Endothelial cell of umbilical vein (primary cell): ENCODE data around the gene EVI2B. TPM values are rescaled to one million over a fixed set of nuclear protein-coding genes. Genes with fewer than 3 reads are reported as not detected.

Experiments used
- BruUV-seq: library from RNA; stranded (reverse); fragments of 400-500 nt; replicated peaks from 2 replicates; lab custom pipeline; 2021; lab: Mats Ljungman, UMichigan
- CTCF ChIA-PET: fragments of 300-600, 350-600 bp; sonication (Branson Sonifier 250); formaldehyde crosslinking; loops from one replicate; lab custom pipeline; 2021; ENCODE audit warnings: antibody characterized with exemption, inconsistent platforms; lab: Charles Lee
- POLR2A ChIA-PET: fragments of 300-600, 350-600 bp; sonication (Branson Sonifier 250); formaldehyde crosslinking; loops from one replicate; lab custom pipeline; 2021; ENCODE audit warnings: antibody characterized with exemption, inconsistent platforms; lab: Charles Lee
- DNase-seq: peaks from one replicate; pipeline ENCODE4 v3.0.0-alpha.2; 2011; ENCODE audit warnings: low read depth, low spot score
- FAIRE-seq: peaks from 2 replicates; lab custom pipeline; 2011; peaks lifted over from hg19 to GRCh38; lab: Jason Lieb, UNC
- H2AFZ ChIP-seq: 2 replicates; pipeline ENCODE4 v1.6.0; 2012; ENCODE audit warnings: low read depth, low read length, control low read depth, inconsistent platforms
- H3K27ac ChIP-seq: 2 replicates; pipeline ENCODE4 v1.5.1; 2011; ENCODE audit warnings: low read depth, mild to moderate bottlenecking, control low read depth, low read length, moderate library complexity; ENCODE audit not compliant: insufficient read depth
- H3K27me3 ChIP-seq, 2 experiments: 2 replicates each; pipeline versions ENCODE4 v1.6.0 to v1.6.1; 2011; ENCODE audit warnings: low read length in 2 of 2, mixed read lengths in 1 of 2; ENCODE audit not compliant: control insufficient read depth in 2 of 2, insufficient read depth in 2 of 2
- H3K36me3 ChIP-seq, 2 experiments: 2 replicates in 1 of 2; 3 replicates in 1 of 2; pipeline ENCODE4 v1.5.1; 2011; ENCODE audit warnings: low read length in 2 of 2, mild to moderate bottlenecking in 1 of 2, moderate library complexity in 1 of 2; ENCODE audit not compliant: control insufficient read depth in 2 of 2, insufficient read depth in 2 of 2; ENCODE audit errors: extremely low read depth in 1 of 2
- H3K4me1 ChIP-seq: 3 replicates; pipeline ENCODE4 v1.5.1; 2011; ENCODE audit warnings: mild to moderate bottlenecking, low read length; ENCODE audit not compliant: control insufficient read depth, insufficient read depth; ENCODE audit errors: extremely low read depth
- H3K4me2 ChIP-seq: 2 replicates; pipeline ENCODE4 v1.6.1; 2011; ENCODE audit warnings: low read length, control low read depth, mixed read lengths; ENCODE audit not compliant: insufficient read depth
- H3K4me3 ChIP-seq, 3 experiments: fragments of 200-600 bp in 1 of 3; sonication (generic), shearing (Covaris generic) in 1 of 3; replicated peaks in 1 of 3; 2 replicates each; pipeline ENCODE4 v1.5.1; 2011 to 2016; ENCODE audit warnings: control low read depth in 3 of 3, low read length in 3 of 3, mild to moderate bottlenecking in 2 of 3, inconsistent platforms in 1 of 3, low read depth in 1 of 3, moderate library complexity in 1 of 3; ENCODE audit not compliant: insufficient read depth in 1 of 3
- H3K79me2 ChIP-seq: 2 replicates; pipeline ENCODE4 v1.6.0; 2012; ENCODE audit warnings: low read length, inconsistent platforms; ENCODE audit not compliant: control insufficient read depth, insufficient read depth
- H3K9ac ChIP-seq: replicated peaks from 2 replicates; pipeline ENCODE3; 2011; ENCODE audit warnings: low read length, control low read depth; ENCODE audit not compliant: insufficient read depth; ENCODE audit errors: extremely low read depth
- H3K9me1 ChIP-seq: replicated peaks from 3 replicates; pipeline ENCODE4 v1.6.0; 2011; ENCODE audit warnings: mild to moderate bottlenecking, low read length; ENCODE audit not compliant: control insufficient read depth, insufficient read depth; ENCODE audit errors: extremely low read depth
- H3K9me3 ChIP-seq: replicated peaks from 2 replicates; pipeline ENCODE4 v1.5.1; 2012; ENCODE audit warnings: low read length, inconsistent platforms; ENCODE audit not compliant: control insufficient read depth, insufficient read depth
- H4K20me1 ChIP-seq: replicated peaks from 2 replicates; pipeline ENCODE3; 2011; ENCODE audit warnings: mild to moderate bottlenecking, low read length; ENCODE audit not compliant: control insufficient read depth, insufficient read depth; ENCODE audit errors: extremely low read depth
- CTCF ChIP-seq, 2 donors: IDR thresholded peaks; 1 replicate in 1 of 2; 2 replicates in 1 of 2; pipeline ENCODE4 v1.5.1; 2011; ENCODE audit warnings: low read length in 2 of 2, mild to moderate bottlenecking in 2 of 2, moderate library complexity in 2 of 2, control low read depth in 1 of 2, inconsistent platforms in 1 of 2, low read depth in 1 of 2; ENCODE audit not compliant: insufficient read depth in 1 of 2; ENCODE audit errors: extremely low read depth in 1 of 2
- EZH2 ChIP-seq: IDR thresholded peaks from 2 replicates; pipeline ENCODE4 v1.6.1; 2012; ENCODE audit warnings: borderline replicate concordance, low read depth, mild to moderate bottlenecking, moderate library complexity, low read length, inconsistent platforms; ENCODE audit not compliant: severe bottlenecking
- FOS ChIP-seq: IDR thresholded peaks from 2 replicates; pipeline ENCODE4 v1.6.1; 2011; ENCODE audit warnings: mild to moderate bottlenecking, low read length, moderate library complexity, borderline replicate concordance; ENCODE audit not compliant: insufficient read depth
- GATA2 ChIP-seq: IDR thresholded peaks from 2 replicates; pipeline ENCODE4 v1.7.0; 2011; ENCODE audit warnings: low read depth, mild to moderate bottlenecking, moderate library complexity, mixed read lengths, low read length; ENCODE audit not compliant: insufficient read length, insufficient read depth
- JUN ChIP-seq: IDR thresholded peaks from 2 replicates; pipeline ENCODE4 v1.6.1; 2011; ENCODE audit warnings: borderline replicate concordance, low read depth; ENCODE audit not compliant: insufficient read length, insufficient read depth
- MAX ChIP-seq: IDR thresholded peaks from 2 replicates; pipeline ENCODE4 v1.6.1; 2011; ENCODE audit not compliant: insufficient read depth, insufficient read length
- MYC ChIP-seq: IDR thresholded peaks from one replicate; pipeline ENCODE4 v1.6.1; 2011; ENCODE audit warnings: mild to moderate bottlenecking, low read depth, low read length
- POLR2A ChIP-seq: IDR thresholded peaks from 2 replicates; pipeline ENCODE4 v1.6.1; 2012; ENCODE audit warnings: low read depth, mild to moderate bottlenecking, control low read depth, low read length
- POLR2AphosphoS5 ChIP-seq: IDR thresholded peaks from 2 replicates; pipeline ENCODE4 v1.6.1; 2012; ENCODE audit warnings: low read depth, mild to moderate bottlenecking, control low read depth, low read length, moderate library complexity; ENCODE audit not compliant: insufficient read depth
- dilution Hi-C: fragments of 300-500 bp; cut with MboI; formaldehyde crosslinking; loops from one replicate; pipeline ENCODE4 v1.15.0; 2019; ENCODE audit warnings: low sequenced_read_pairs; ENCODE audit not compliant: extremely low pct_ligation_motif_present
- intact Hi-C: fragments of 100-400 bp; cut with micrococcal nuclease; formaldehyde crosslinking; loops from one replicate; pipeline ENCODE4 v1.10.0; 2022
- polyA plus RNA-seq, 4 experiments: library from polyadenylated mRNA; depleted of rRNA in 3 of 4; stranded (reverse) in 3 of 4; unstranded in 1 of 4; fragments of >200 nt; gene quantifications; 2 replicates each; pipeline versions ENCODE4 v1.2.1 to v1.2.3, GENCODE V29; 2011 to 2012; ENCODE audit warnings: missing spikeins in 1 of 4
- total RNA-seq: library from RNA; stranded (reverse); gene quantifications from 2 replicates; pipeline ENCODE4 v1.2.3, GENCODE V29; 2021

EVI2B gene
- total and polyA plus RNA-seq, 2 donors (not counting 3 experiments of a cell fraction or from before 2014, with no cell fraction given): 1.7 to 1.9 TPM

GRCh38 chr17:31269036-31269577 lies 44.7 kb downstream of the EVI2B start:
- H3K27me3 ChIP-seq: no peaks in the 10 kb centered on the region
- no peaks in the 10 kb centered on the region for H3K79me2 ChIP-seq
- H3K9ac ChIP-seq: no peak overlapping the region
- CTCF ChIA-PET: interaction anchor here (0.8 to 1.5 kb wide), 9 partner anchors 9 to 72 kb away, joined by 3 to 9 read pairs (median 3); no protein-coding TSS in a partner anchor
- no peak overlapping the region for H2AFZ ChIP-seq
- no peak overlapping the region for H3K4me3 ChIP-seq
- H3K9me3 ChIP-seq: no peaks in the 10 kb centered on the region
- no peaks in the 10 kb centered on the region for H4K20me1 ChIP-seq
- peaks cover 3 to 6% of the 10 kb centered on the region in 2 experiments for H3K36me3 ChIP-seq
- dilution Hi-C loops: no loop called here
- TF ChIP-seq GATA2 (no peak), CTCF (IDR thresholded peaks at IDR 0.05; ENCODE audit: extremely low read depth in 1 of 2, insufficient read depth in 1 of 2, low read depth in 1 of 2, low read length in 2 of 2) (no peak), POLR2AphosphoS5 (no peak), EZH2 (no peak), JUN (no peak), FOS (no peak), MAX (no peak), POLR2A (no peak), MYC (no peak)
- peaks cover 16% of the 10 kb centered on the region for H3K4me1 ChIP-seq
- no peak for FAIRE-seq
- intact Hi-C loops: loop anchor here (5.0 kb wide), 1 partner anchor 43 kb away; the partner anchor contains the start of gene EVI2B
- H3K27ac ChIP-seq: peak overlapping the region; percentile 9
- DNase-seq: no peak
- BruUV-seq: no TSS peak
- POLR2A ChIA-PET: no interaction called here
- no peaks in the 10 kb centered on the region for H3K9me1 ChIP-seq
- H3K4me2 ChIP-seq: peak overlapping the region; percentile 8
